Osteoblast (primary cell): Measurements from ENCODE around the gene WRNIP1. TPM values are rescaled to one million over a fixed set of nuclear protein-coding genes. Genes with fewer than 3 reads are reported as not detected.

Experiments used
- DNase-seq: peaks from one replicate; pipeline ENCODE4 v3.0.0; 2011; ENCODE audit warnings: low spot score, mixed read lengths; ENCODE audit not compliant: insufficient read length; ENCODE audit errors: missing footprints
- H2AFZ ChIP-seq: 2 replicates; pipeline ENCODE4 v1.6.0; 2011; ENCODE audit warnings: mild to moderate bottlenecking, low read length
- H3K27ac ChIP-seq: 2 replicates; pipeline ENCODE4 v1.5.1; 2011; ENCODE audit warnings: mild to moderate bottlenecking, low read depth, low read length, moderate library complexity
- H3K27me3 ChIP-seq: 2 replicates; pipeline ENCODE4 v1.6.0; 2012; ENCODE audit warnings: mild to moderate bottlenecking, control low read depth, inconsistent platforms, low read length, moderate library complexity; ENCODE audit not compliant: insufficient read depth
- H3K36me3 ChIP-seq: 2 replicates; pipeline ENCODE4 v1.5.1; 2011; ENCODE audit warnings: mild to moderate bottlenecking, low read length, control low read depth, moderate library complexity; ENCODE audit not compliant: insufficient read depth
- H3K4me1 ChIP-seq: 2 replicates; pipeline ENCODE4 v1.5.1; 2011; ENCODE audit warnings: mild to moderate bottlenecking, low read length, control low read depth, moderate library complexity; ENCODE audit not compliant: insufficient read depth
- H3K4me2 ChIP-seq: 2 replicates; pipeline ENCODE4 v1.6.0; 2011; ENCODE audit warnings: mild to moderate bottlenecking, low read length; ENCODE audit not compliant: insufficient read depth
- H3K4me3 ChIP-seq: fragments of 200-600 bp; sonication (generic); 3 replicates; pipeline ENCODE4 v1.5.1; 2012; ENCODE audit warnings: mild to moderate bottlenecking, low read length, inconsistent platforms; ENCODE audit not compliant: insufficient read depth
- H3K79me2 ChIP-seq: 2 replicates; pipeline ENCODE4 v1.6.0; 2012; ENCODE audit warnings: mild to moderate bottlenecking, low read length, control low read depth, inconsistent platforms; ENCODE audit not compliant: insufficient read depth
- H3K9me3 ChIP-seq: 2 replicates; pipeline ENCODE4 v1.5.1; 2011; ENCODE audit warnings: low read depth, low read length, control low read depth
- H4K20me1 ChIP-seq: 2 replicates; pipeline ENCODE4 v1.6.0; 2012; ENCODE audit warnings: mild to moderate bottlenecking, low read length, control low read depth; ENCODE audit not compliant: insufficient read depth
- total RNA-seq: library from RNA; depleted of rRNA; stranded (reverse); fragments of >200 nt; gene quantifications from 2 replicates; pipeline ENCODE4 v1.2.3, GENCODE V29; 2012
- TF ChIP-seq, protein P1 (sequence below): IDR thresholded peaks from 2 replicates; pipeline ENCODE4 v1.5.1; 2011; ENCODE audit warnings: mild to moderate bottlenecking, low read depth, low read length, moderate library complexity; ENCODE audit errors: extremely low read depth

The WRNIP1 gene
- total RNA-seq, 1 donor: 25.3 TPM

DNA sequence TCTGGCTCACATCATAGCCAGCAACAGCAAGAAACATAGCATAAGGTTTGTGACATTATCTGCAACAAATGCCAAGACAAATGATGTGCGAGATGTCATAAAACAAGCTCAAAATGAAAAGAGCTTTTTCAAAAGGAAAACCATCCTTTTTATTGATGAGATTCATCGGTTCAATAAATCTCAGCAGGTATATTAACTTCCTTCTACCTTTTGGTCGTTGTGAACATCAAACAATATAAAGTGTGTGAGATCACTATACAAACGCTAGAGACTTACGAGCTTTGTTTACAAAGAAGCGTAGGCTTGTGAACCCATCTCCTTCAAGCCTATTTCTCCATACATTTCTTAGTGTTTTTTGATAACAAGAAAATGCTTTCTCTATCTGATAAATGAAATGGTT is 3.5 kb downstream of the WRNIP1 start:
- peak overlapping the region; percentile 91 for H3K4me3 ChIP-seq
- TF ChIP-seq, protein P1, sequence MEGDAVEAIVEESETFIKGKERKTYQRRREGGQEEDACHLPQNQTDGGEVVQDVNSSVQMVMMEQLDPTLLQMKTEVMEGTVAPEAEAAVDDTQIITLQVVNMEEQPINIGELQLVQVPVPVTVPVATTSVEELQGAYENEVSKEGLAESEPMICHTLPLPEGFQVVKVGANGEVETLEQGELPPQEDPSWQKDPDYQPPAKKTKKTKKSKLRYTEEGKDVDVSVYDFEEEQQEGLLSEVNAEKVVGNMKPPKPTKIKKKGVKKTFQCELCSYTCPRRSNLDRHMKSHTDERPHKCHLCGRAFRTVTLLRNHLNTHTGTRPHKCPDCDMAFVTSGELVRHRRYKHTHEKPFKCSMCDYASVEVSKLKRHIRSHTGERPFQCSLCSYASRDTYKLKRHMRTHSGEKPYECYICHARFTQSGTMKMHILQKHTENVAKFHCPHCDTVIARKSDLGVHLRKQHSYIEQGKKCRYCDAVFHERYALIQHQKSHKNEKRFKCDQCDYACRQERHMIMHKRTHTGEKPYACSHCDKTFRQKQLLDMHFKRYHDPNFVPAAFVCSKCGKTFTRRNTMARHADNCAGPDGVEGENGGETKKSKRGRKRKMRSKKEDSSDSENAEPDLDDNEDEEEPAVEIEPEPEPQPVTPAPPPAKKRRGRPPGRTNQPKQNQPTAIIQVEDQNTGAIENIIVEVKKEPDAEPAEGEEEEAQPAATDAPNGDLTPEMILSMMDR: no peak
- peaks cover 22% of the 10 kb centered on the region for H3K4me1 ChIP-seq
- H3K9me3 ChIP-seq: no peaks in the 10 kb centered on the region
- no peak for DNase-seq
- no peaks in the 10 kb centered on the region for H3K27me3 ChIP-seq
- peaks cover 79% of the 10 kb centered on the region for H3K79me2 ChIP-seq
- H3K36me3 ChIP-seq: peaks cover 25% of the 10 kb centered on the region
- H4K20me1 ChIP-seq: peaks cover 38% of the 10 kb centered on the region
- no peak overlapping the region for H2AFZ ChIP-seq
- no peak overlapping the region for H3K27ac ChIP-seq
- H3K4me2 ChIP-seq: peak overlapping the region; percentile 93

DNA sequence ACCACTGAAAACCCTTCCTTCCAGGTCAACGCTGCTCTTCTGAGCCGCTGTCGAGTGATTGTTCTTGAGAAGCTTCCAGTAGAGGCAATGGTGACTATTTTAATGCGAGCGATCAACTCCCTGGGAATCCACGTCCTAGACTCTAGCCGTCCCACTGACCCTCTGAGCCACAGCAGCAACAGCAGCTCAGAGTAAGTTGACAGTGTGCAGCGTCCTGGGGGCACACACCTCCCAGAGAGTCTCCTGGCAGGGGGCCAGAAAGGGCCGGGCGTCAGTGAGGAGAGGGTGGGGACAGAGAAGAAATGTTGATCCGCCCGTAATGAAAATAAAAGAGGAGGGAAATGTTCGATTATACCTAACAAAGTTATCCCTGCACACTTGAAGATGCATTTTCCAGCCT is 5.0 kb downstream of the WRNIP1 start:
- Histone ChIP-seq H3K4me1 (peaks cover 23% of the 10 kb centered on the region), H3K4me2 (no peak overlapping the region), H2AFZ (no peak overlapping the region), H3K4me3 (no peak overlapping the region), H3K9me3 (no peaks in the 10 kb centered on the region), H3K79me2 (peaks cover 93% of the 10 kb centered on the region), H3K27me3 (no peaks in the 10 kb centered on the region), H3K27ac (no peak overlapping the region), H3K36me3 (peaks cover 32% of the 10 kb centered on the region), H4K20me1 (peaks cover 47% of the 10 kb centered on the region)
- TF ChIP-seq, protein P1: no peak
- no peak for DNase-seq

DNA sequence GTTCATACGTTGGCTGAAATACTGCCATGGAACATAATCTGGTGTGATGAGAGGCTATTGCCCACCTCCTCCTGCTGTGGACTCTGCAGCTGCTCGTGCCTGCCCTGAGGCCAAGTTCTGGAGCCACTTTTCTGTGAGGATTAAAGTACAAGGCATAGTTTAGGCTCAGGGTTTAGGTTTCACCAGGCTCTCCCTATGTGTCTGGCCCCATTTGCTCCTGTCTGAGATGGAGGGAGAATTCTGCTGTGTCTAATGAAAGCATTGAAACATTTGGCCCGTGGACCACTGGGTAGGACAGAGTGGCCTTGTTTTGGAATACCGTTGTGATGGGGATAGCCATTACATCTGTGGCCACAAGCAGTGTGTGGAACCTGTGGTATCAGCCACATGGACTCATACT is 5.9 kb downstream of the WRNIP1 start:
- H2AFZ ChIP-seq: no peak overlapping the region
- H3K4me3 ChIP-seq: no peak overlapping the region
- no peaks in the 10 kb centered on the region for H3K9me3 ChIP-seq
- H3K4me2 ChIP-seq: no peak overlapping the region
- H3K4me1 ChIP-seq: peaks cover 23% of the 10 kb centered on the region
- no peak for DNase-seq
- no peak overlapping the region for H3K27ac ChIP-seq
- no peaks in the 10 kb centered on the region for H3K27me3 ChIP-seq
- peaks cover 32% of the 10 kb centered on the region for H3K36me3 ChIP-seq
- H4K20me1 ChIP-seq: peaks cover 47% of the 10 kb centered on the region
- TF ChIP-seq, protein P1: no peak
- H3K79me2 ChIP-seq: peaks cover 96% of the 10 kb centered on the region

DNA sequence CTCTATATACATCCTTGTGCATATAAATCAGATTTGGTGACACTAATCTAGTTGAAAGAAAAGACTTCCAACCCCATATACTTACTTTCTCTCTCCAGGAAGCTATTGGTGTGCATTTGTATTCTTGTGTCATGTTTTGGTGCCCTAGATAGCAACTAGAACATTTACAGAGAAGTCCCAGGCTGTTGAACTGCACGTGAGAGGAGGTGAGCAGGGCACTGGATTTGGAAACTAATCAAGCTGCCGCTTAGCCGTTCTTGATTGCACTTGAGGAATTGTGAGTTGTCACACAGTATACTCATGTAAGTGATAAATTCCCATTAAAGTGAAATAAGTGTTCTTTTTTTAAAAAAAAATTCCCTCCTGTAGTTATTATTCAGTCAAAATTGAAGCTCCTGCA is 7.6 kb downstream of the WRNIP1 start:
- no peak overlapping the region for H3K27ac ChIP-seq
- H4K20me1 ChIP-seq: peaks cover 39% of the 10 kb centered on the region
- peaks cover 97% of the 10 kb centered on the region for H3K79me2 ChIP-seq
- H3K4me2 ChIP-seq: no peak overlapping the region
- no peak for DNase-seq
- H3K36me3 ChIP-seq: peaks cover 32% of the 10 kb centered on the region
- TF ChIP-seq, protein P1: no peak
- peaks cover 15% of the 10 kb centered on the region for H3K4me1 ChIP-seq
- H3K9me3 ChIP-seq: no peaks in the 10 kb centered on the region
- H2AFZ ChIP-seq: no peak overlapping the region
- no peak overlapping the region for H3K4me3 ChIP-seq
- H3K27me3 ChIP-seq: no peaks in the 10 kb centered on the region
